Heart left ventricle (tissue), 16 donors: ENCODE results near the gene JAKMIP3. TPM values are rescaled to one million over a fixed set of nuclear protein-coding genes. Genes with fewer than 3 reads are reported as not detected.

Source experiments
- ATAC-seq, 4 donors: fragments of 200-7000 bp; cut with Tn5 transposase; one replicate each; pipeline ENCODE4 v1.9.1; 2020 to 2022; ENCODE audit warnings: moderate library complexity in 4 of 4, mild to moderate bottlenecking in 3 of 4, moderate number of reproducible peaks in 1 of 4
- DNase-seq, 5 donors: peaks; one replicate each; pipeline ENCODE4 v3.0.0-alpha.2; 2020
- H3K27ac ChIP-seq, 12 donors: fragments of 200-600 bp; sonication (generic) in 4 of 12; one replicate each; pipeline versions ENCODE4 v1.5.0 to v1.8.0; 2016 to 2022; ENCODE audit warnings: mild to moderate bottlenecking in 2 of 12
- H3K27me3 ChIP-seq, 9 donors: fragments of 200-600 bp; sonication (generic) in 2 of 9; one replicate each; pipeline versions ENCODE4 v1.5.1 to v1.8.0; 2016 to 2022; ENCODE audit warnings: mild to moderate bottlenecking in 3 of 9
- H3K36me3 ChIP-seq, 9 donors: fragments of 200-600 bp; sonication (generic) in 2 of 9; one replicate each; pipeline versions ENCODE4 v1.5.0 to v1.8.0; 2018 to 2022; ENCODE audit warnings: mild to moderate bottlenecking in 2 of 9
- H3K4me1 ChIP-seq, 12 donors: fragments of 200-600 bp; sonication (generic) in 4 of 12; one replicate each; pipeline versions ENCODE4 v1.5.0 to v1.8.0; 2016 to 2022; ENCODE audit warnings: mild to moderate bottlenecking in 3 of 12
- H3K4me3 ChIP-seq, 12 donors: fragments of 200-600 bp; sonication (generic) in 4 of 12; one replicate each; pipeline versions ENCODE4 v1.5.0 to v1.8.0; 2017 to 2022; ENCODE audit warnings: mild to moderate bottlenecking in 9 of 12, moderate library complexity in 4 of 12
- H3K9me3 ChIP-seq, 12 donors: fragments of 200-600 bp; sonication (generic) in 4 of 12; one replicate each; pipeline versions ENCODE4 v1.5.0 to v1.8.0; 2016 to 2022; ENCODE audit warnings: mild to moderate bottlenecking in 1 of 12
- POLR2A ChIP-seq, 2 donors: fragments of 450-650 bp; IDR thresholded peaks; one replicate each; pipeline ENCODE4 v1.6.1; 2017; ENCODE audit warnings: antibody characterized with exemption in 2 of 2, mild to moderate bottlenecking in 2 of 2, moderate library complexity in 2 of 2
- WGBS, 4 donors: extraction: QIAGEN DNeasy Blood & Tissue Kit in 2 of 4; methylation state at CpG; one replicate each; pipeline versions ENCODE4 v1.1.5 to v1.1.7; 2013 to 2018; 5-methylcytosine and 5-hydroxymethylcytosine counted together
- intact Hi-C, 10 donors: fragments of 100-400 bp; cut with DNase I; formaldehyde crosslinking; loops; one replicate each; pipeline versions ENCODE4 v1.11.1 to v1.14.2; 2022
- polyA plus RNA-seq, 2 donors: library from polyadenylated mRNA; stranded (reverse); fragments of 200-250 nt; gene quantifications; one replicate each; pipeline ENCODE4 v1.2.3, GENCODE V29; 2013
- total RNA-seq, 9 donors: library from RNA; depleted of rRNA in 2 of 9; stranded (reverse); fragments of >200 nt in 2 of 9; fragmentation: NEBNext Ultra II Directional in 3 of 9; extraction: Animal tissue kit (Norgen Biotek cat#: 25700) in 3 of 9; gene quantifications; one replicate each; pipeline versions ENCODE4 v1.1.0 to v1.2.4, GENCODE V29; 2016 to 2023
- TF ChIP-seq, protein P1 (sequence below), 12 donors: fragments of 200-600 bp; sonication (generic) in 4 of 12; IDR thresholded peaks; one replicate each; pipeline versions ENCODE4 v1.5.0 to v1.8.0; 2018 to 2022; ENCODE audit warnings: antibody characterized with exemption in 12 of 12, mild to moderate bottlenecking in 5 of 12
- donor health status: ischemic (EF 13 %, LVEDD 7.1; RV severe dilation, severe dysfunction).
- donor health status: healthy with polysubstance abuse.
- donor health status: DM: no; HTN: yes; CAD: no.
- donor health status: DM: no; HTN: no; CAD: no.
- donor health status: ischemic (EF 25% LVEDD 6.9; RV normal size, moderate dysfunction).
- donor health status: ischemic (EF 25% LVEDD 5.7; RV mildly dilated, moderate dysfunction).
- donor health status: healthy.
- donor health status: DM: yes; HTN: yes; CAD: no.
- donor health status: ischemic (EF 35%, LVEDD 5.7; RV mildly dilated, moderate dysfunction).
- donor health status: nonischemic (EF 11% LVEDD 7.7; RV severe dilation, severe dysfunction).
- donor health status: DM: yes; HTN: yes; CAD: no.
- donor health status: PGD.
- donor health status: ischemic (EF 29% LVEDD 5.4; RV normal size, mild dysfunction).
- donor health status: nonischemic (EF 23%, LVEDD 6.1; RV moderate dilation, normal function).

JAKMIP3 gene
- total and polyA plus RNA-seq, 11 donors: 0.06 to 3.1 (median 1.3) TPM

DNA sequence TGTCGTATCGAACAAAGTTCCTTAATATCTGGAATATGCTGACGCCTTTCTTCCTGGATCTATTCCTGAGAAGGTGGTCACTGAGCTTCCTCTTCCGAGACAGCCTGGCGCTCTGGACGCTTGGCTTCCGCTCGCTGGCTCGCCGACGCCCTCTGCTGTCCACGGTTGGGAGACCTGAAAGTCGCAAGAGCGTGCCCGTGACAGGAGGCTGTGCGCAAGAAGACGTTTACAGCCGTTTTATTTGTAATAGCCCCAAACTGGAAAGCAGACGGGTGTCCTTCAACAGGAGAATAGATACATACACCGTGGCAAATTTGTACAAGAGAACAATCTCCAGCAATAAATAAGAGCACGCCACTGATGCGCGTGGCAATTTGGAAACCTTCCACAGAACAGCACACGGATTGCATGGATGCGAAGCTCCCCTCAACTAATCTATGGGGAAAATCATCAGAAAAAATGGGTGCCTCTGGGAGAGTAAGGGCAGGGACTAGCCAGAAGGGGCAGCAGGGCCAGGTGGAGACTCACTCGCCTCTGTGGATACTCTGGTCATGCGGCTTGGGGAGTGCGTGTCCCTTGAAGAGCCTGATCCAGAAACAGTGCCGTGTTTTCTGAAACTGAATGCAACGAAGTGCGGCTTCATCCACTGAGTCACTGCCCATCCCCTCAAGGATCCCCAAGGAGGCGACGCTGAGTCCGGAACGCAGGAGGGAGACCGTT is 42.5 kb upstream of the JAKMIP3 start:
- no peak for TF ChIP-seq POLR2A (IDR thresholded peaks at IDR 0.05)
- TF ChIP-seq, protein P1, sequence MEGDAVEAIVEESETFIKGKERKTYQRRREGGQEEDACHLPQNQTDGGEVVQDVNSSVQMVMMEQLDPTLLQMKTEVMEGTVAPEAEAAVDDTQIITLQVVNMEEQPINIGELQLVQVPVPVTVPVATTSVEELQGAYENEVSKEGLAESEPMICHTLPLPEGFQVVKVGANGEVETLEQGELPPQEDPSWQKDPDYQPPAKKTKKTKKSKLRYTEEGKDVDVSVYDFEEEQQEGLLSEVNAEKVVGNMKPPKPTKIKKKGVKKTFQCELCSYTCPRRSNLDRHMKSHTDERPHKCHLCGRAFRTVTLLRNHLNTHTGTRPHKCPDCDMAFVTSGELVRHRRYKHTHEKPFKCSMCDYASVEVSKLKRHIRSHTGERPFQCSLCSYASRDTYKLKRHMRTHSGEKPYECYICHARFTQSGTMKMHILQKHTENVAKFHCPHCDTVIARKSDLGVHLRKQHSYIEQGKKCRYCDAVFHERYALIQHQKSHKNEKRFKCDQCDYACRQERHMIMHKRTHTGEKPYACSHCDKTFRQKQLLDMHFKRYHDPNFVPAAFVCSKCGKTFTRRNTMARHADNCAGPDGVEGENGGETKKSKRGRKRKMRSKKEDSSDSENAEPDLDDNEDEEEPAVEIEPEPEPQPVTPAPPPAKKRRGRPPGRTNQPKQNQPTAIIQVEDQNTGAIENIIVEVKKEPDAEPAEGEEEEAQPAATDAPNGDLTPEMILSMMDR (IDR thresholded peaks at IDR 0.05): peak; percentile 85 to 98 (median 90)
- WGBS, 4 donors: 15 to 21% (median 16%) methylated on average over 36 of the region's 36 CpGs
- H3K27me3 ChIP-seq: peaks cover 0 to 27% (median 4%) of the 10 kb centered on the region in 9 donors
- H3K27ac ChIP-seq: no peak overlapping the region
- H3K9me3 ChIP-seq: no peaks in the 10 kb centered on the region
- peak; percentile 74 to 90 (median 80) for DNase-seq
- intact Hi-C loops: loop anchor here (1.0 to 5.0 kb wide), 6 partner anchors 41 to 138 kb away; partner anchors contain the start of gene BNIP3 (in 3 of the 10)
- H3K4me3 ChIP-seq: peak overlapping the region in 11 of 12 donors; percentile 9 to 53 (median 36)
- no peaks in the 10 kb centered on the region for H3K36me3 ChIP-seq
- peak; percentile 75 to 97 (median 87) for ATAC-seq
- peaks cover 0 to 11% (median 4%) of the 10 kb centered on the region in 12 donors for H3K4me1 ChIP-seq

- WGBS, 4 donors: 61 to 75% (median 66%) methylated on average over 3 of the region's 3 CpGs
- peaks cover 0 to 43% (median 7%) of the 10 kb centered on the region in 9 donors for H3K27me3 ChIP-seq
- no peak for ATAC-seq
These were observed 38.2 kb upstream of the JAKMIP3 start for GRCh38 chr10:132027423-132027983.

DNA sequence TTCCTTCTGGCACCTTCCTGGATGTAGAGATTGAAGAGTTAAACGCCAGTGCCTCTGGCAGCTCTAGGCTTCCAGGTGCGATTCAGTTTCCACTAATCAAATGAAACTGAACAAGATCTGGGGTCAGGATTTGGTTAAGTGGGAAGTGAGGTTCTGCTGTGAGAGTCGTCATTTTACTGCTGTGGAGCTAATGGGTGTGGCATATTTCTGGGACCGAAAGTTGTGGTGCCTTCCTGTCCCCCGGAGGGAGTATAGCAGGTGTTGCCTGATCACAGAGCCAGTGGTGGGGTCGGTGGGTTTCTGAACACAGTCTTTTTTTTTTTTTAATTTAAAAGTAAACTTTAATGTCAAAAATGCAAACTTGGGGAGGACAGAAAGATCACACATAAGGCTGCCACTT is 37.0 kb upstream of the JAKMIP3 start:
- WGBS, 4 donors: 54 to 85% (median 60%) methylated on average over 6 of the region's 6 CpGs
- Histone ChIP-seq H3K9me3 (no peaks in the 10 kb centered on the region), H3K36me3 (no peaks in the 10 kb centered on the region), H3K4me3 (no peak overlapping the region), H3K27ac (no peak overlapping the region), H3K4me1 (peaks cover 0 to 1% (median 0%) of the 10 kb centered on the region in 12 donors), H3K27me3 (peaks cover 0 to 51% (median 7%) of the 10 kb centered on the region in 9 donors)
- TF ChIP-seq, protein P1 (IDR thresholded peaks at IDR 0.05): no peak
- TF ChIP-seq POLR2A (IDR thresholded peaks at IDR 0.05): no peak
- ATAC-seq (no peak), DNase-seq (no peak)
- intact Hi-C loops: no loop called here

More at GRCh38 chr10:132027423-132027983, 38.2 kb upstream of the JAKMIP3 start:
- Histone ChIP-seq H3K4me3 (no peak overlapping the region), H3K27ac (no peak overlapping the region), H3K36me3 (no peaks in the 10 kb centered on the region), H3K9me3 (no peaks in the 10 kb centered on the region), H3K4me1 (peaks cover 0 to 11% (median 4%) of the 10 kb centered on the region in 12 donors)
- TF ChIP-seq, protein P1 (IDR thresholded peaks at IDR 0.05): no peak
- no peak for TF ChIP-seq POLR2A (IDR thresholded peaks at IDR 0.05)
- intact Hi-C loops: no loop called here
- DNase-seq: no peak

- H3K9me3 ChIP-seq: no peaks in the 10 kb centered on the region
- intact Hi-C loops: loop anchor here in 1 of 10 donors (10.0 kb wide), 1 partner anchor 114 kb away; no protein-coding TSS in a partner anchor
- no peak overlapping the region for H3K27ac ChIP-seq
- ATAC-seq (no peak), DNase-seq (no peak)
- H3K4me3 ChIP-seq: no peak overlapping the region
- peaks cover 0 to 51% (median 5%) of the 10 kb centered on the region in 9 donors for H3K27me3 ChIP-seq
- peaks cover 0 to 3% (median 0%) of the 10 kb centered on the region in 12 donors for H3K4me1 ChIP-seq
- TF ChIP-seq POLR2A (IDR thresholded peaks at IDR 0.05): no peak
- TF ChIP-seq, protein P1 (IDR thresholded peaks at IDR 0.05): no peak
- 78 to 83% (median 80%) methylated on average over 12 of the region's 12 CpGs for WGBS, 4 donors
- H3K36me3 ChIP-seq: no peaks in the 10 kb centered on the region
These were observed 34.8 kb upstream of the JAKMIP3 start for GRCh38 chr10:132030898-132031463.
